HG02610 (cell line): Measurements from ENCODE around the gene FAM241B.

Source experiments
- ATAC-seq: cut with Tn5 transposase; IDR thresholded peaks from one replicate; pipeline ENCODE4 v1.9.1; 2021; ENCODE audit warnings: mild to moderate bottlenecking, moderate library complexity; ENCODE audit not compliant: unreplicated experiment

FAM241B gene

GRCh38 chr10:69629897-69630650 is at the start of gene FAM241B:
Gene FAM241B (plus strand): TSS chr10:69630247. CDS start chr10:69631744, 1,497 bp downstream.
- no peak for ATAC-seq

- no peak for ATAC-seq
Observed at GRCh38 chr10:69580435-69580834, 49.6 kb upstream of the FAM241B start.

GRCh38 chr10:69583106-69583505 is 46.9 kb upstream of the FAM241B start:
- no peak for ATAC-seq

GRCh38 chr10:69584624-69585023 is 45.4 kb upstream of the FAM241B start:
- no peak for ATAC-seq

GRCh38 chr10:69588358-69588757 is 41.7 kb upstream of the FAM241B start:
- ATAC-seq: no peak

- no peak for ATAC-seq
Observed at GRCh38 chr10:69600761-69601330, 29.2 kb upstream of the FAM241B start.

- no peak for ATAC-seq
Observed at GRCh38 chr10:69609077-69609476, 21.0 kb upstream of the FAM241B start.

GRCh38 chr10:69612760-69613159 is 17.3 kb upstream of the FAM241B start:
- ATAC-seq: no peak

- ATAC-seq: no peak
Observed at GRCh38 chr10:69614130-69614529, 15.9 kb upstream of the FAM241B start.

- no peak for ATAC-seq
Observed at GRCh38 chr10:69616358-69616757, 13.7 kb upstream of the FAM241B start.

GRCh38 chr10:69618746-69619145 is 11.3 kb upstream of the FAM241B start:
- ATAC-seq: no peak

GRCh38 chr10:69619626-69620025 is 10.4 kb upstream of the FAM241B start:
- ATAC-seq: no peak

- no peak for ATAC-seq
Observed at GRCh38 chr10:69620625-69621024, 9.4 kb upstream of the FAM241B start.

- no peak for ATAC-seq
Observed at GRCh38 chr10:69624245-69624786, 5.7 kb upstream of the FAM241B start.

- no peak for ATAC-seq
Observed at GRCh38 chr10:69626826-69627225, 3.2 kb upstream of the FAM241B start.

GRCh38 chr10:69628891-69629290 is 1.2 kb upstream of the FAM241B start:
- no peak for ATAC-seq

- ATAC-seq: no peak
Observed at GRCh38 chr10:69629519-69629896, 539 bp upstream of the FAM241B start.

GRCh38 chr10:69630651-69631400 is 779 bp downstream of the FAM241B start:
- no peak for ATAC-seq

- no peak for ATAC-seq
Observed at GRCh38 chr10:69631566-69631965, 1.5 kb downstream of the FAM241B start.

GRCh38 chr10:69632516-69633199 is 2.6 kb downstream of the FAM241B start:
- no peak for ATAC-seq
